Hematopoietic multipotent progenitor cell (in vitro differentiated cells): Measurements from ENCODE around the gene PPP1R37. TPM values are rescaled to one million over a fixed set of nuclear protein-coding genes. Genes with fewer than 3 reads are reported as not detected.

ENCODE experiments used
- DNase-seq, 3 donors: peaks; one replicate each; pipeline ENCODE4 v3.0.0-alpha.2; 2011 to 2015; ENCODE audit warnings: low read depth in 2 of 3, low spot score in 2 of 3
- total RNA-seq: library from RNA; depleted of rRNA; stranded (reverse); fragments of >200 nt; gene quantifications from one replicate; pipeline ENCODE4 v1.2.3, GENCODE V29; 2012

PPP1R37 gene
- total RNA-seq, 1 donor: 21.8 TPM

GRCh38 chr19:45112111-45112827 is 19.3 kb downstream of the PPP1R37 start:
- no peak for DNase-seq

- no peak for DNase-seq
These were observed 20.6 kb downstream of the PPP1R37 start for GRCh38 chr19:45113628-45114027.

DNA sequence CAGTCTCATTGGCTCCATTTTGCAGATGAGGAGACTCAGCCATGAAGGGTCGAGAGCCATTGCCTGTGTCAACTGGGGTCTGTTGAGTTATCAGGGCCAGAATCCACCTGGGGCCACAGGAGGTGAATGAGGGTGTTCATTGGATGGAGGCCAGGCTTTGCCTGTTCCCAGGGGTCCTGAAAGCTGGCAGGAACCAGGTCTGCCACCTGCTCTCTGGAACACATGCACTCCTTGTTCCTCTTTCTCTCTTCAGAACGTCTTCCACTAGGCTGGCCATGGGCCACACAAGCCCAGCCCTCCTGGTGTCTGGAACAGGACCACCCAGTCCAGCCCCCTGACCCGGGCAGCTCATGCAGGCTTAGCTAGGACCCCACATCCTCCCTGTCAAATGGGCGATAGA is 21.1 kb downstream of the PPP1R37 start:
- DNase-seq: no peak

DNA sequence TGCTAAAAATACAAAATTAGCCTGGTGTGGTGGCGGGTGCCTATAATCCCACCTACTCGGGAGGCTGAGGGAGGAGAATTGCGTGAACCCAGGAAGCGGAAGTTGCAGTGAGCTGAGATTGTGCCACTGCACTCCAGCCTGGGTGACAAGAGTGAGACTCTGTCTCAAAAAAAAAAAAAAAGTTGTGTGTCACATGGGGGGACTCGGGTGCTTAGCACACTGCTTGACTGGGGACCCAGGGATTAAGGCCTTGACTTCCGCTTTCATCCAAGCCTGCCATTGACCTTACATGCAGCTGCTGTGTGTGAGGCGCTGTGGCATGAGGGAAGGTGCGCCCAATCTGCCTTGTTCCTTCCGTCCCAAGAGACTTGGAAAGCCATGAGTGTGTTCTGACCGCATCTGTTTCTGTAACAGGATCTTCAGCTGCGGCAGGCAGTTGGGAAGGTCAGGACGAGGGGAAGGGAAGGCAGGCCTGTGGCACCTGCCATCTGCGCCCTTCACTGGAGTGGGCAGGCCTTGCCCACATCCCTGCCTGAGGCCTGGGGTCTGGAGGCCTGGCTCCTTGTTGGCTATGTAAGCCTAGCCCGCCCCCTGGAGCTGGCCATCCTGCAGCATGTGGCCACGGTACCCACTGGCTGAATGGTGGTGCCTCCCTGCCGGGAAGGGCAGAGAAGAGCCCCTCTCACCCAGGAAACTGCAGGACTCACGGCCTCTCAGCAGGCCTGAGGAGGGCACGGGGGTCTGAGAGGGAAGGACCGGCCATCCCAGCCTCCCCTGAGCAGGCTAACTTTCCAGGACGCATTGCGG is 23.0 kb downstream of the PPP1R37 start:
- no peak for DNase-seq

GRCh38 chr19:45117167-45117594 is 24.2 kb downstream of the PPP1R37 start:
- DNase-seq: peak in 2 of 3 donors; percentile 63 to 89

DNA sequence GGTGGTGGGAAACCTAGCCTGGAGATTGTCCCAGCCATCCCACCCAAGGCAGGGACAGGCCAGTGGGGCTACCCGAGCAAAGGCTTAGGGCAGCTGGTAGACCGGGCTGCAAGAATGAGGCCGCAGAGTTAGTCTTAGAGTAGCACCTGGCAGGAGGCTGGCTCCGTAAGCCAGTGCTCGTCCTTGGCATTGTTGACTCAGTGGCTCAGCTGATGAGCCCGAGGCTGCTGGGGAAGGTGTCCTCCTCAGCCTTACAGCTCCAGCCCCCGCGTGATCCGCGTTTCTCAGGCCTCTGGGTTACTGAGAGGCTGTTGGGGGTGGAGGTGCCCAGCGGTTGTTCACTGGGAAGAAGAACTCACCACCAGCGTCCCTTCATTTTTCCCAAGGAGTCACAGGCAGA is 24.7 kb downstream of the PPP1R37 start:
- no peak for DNase-seq

GRCh38 chr19:45118106-45118505 is 25.1 kb downstream of the PPP1R37 start:
- DNase-seq: no peak

GRCh38 chr19:45118591-45119355 is 25.8 kb downstream of the PPP1R37 start:
- peak in 2 of 3 donors; percentile 37 to 73 for DNase-seq

DNA sequence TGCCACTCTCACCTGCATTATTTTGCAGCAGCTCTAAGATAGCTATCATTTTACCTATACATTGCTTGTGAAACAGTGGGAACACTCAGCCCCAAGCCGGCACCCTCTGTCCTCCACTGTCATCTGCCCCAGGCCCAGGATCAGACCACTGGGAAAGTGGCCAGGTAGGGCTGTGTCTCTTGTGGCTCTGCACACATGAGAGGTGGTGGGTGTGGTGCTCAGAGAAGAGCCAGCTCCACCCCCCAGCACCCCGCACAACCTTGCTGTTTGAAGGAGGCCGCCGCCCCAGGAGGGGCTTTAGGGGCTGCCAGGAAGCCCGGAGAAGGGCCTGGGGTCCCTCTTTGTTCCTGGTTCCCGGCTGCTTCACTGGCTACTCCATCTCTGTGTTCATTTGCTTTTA is 26.6 kb downstream of the PPP1R37 start:
- DNase-seq: no peak

GRCh38 chr19:45121827-45122345 is 28.9 kb downstream of the PPP1R37 start:
- DNase-seq: no peak

- no peak for DNase-seq
These were observed 29.9 kb downstream of the PPP1R37 start for GRCh38 chr19:45122832-45123231.

DNA sequence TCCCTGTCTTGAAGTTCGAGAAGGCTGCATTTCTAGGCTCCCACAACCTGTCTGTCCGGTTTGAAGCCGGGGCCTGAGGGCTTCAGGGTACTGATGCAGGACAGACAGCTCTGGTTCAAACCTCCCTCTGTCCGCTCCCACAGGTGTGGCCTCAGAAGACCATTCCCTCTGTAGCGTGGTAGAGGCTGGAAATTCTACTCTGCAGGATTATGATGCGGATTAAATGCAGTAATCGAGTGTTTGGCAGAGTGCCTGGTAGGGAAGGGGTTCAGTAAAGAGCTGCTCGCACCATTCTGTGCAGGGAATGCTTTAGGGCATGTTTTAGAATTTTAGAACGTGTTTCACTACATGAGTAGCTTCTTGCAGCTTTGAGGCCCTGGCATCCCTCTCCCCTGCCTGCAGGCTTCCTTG is 30.5 kb downstream of the PPP1R37 start:
- no peak for DNase-seq

DNA sequence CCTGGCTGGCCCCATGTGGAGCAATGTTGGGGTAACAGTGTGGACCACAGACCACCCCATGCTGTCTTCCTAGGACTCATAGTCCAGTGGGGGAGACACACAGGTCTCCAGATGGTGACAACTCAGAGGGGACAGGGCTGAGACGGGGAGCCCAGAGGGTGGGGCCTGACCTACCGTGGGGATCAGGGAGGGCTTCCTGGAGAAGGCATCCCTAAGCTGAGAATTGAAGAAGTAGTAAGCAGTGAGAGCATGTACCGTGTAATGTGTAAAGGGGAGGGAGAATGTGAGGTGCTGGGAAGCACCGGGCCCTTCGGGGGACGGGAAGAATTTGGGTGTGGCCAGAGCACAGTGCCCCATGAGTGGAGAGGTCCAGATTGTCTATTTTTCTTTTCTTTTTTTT is 31.0 kb downstream of the PPP1R37 start:
- no peak for DNase-seq

GRCh38 chr19:45125360-45125759 is 32.4 kb downstream of the PPP1R37 start:
- no peak for DNase-seq

DNA sequence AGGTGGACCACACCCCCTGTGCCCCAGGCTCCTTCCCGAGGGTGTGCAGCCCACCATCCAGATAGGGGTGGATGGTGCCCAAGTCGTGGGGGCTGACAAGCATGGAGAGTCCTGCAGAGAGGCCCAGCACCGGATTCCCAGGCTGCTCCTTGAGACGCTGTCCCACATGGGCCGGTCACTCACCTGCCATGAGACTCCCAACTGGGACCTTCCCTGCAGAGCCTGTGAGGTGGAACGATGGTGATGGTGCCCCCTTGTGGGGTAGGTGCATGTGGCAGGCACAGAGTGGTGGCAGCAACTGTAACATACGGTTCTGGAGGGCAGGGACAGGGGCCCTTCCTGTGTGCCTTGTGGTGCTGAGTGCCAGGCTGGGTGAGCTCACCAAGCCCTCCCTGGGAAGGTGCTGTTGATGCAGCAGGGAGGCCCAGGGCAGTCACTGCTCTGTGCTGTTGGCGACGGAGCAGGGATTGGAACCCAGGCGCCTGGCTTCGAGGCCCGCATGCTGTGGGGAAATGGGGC is 33.1 kb downstream of the PPP1R37 start:
- peak; percentile 28 to 73 (median 56) for DNase-seq

- no peak for DNase-seq
These were observed 33.7 kb downstream of the PPP1R37 start for GRCh38 chr19:45126654-45127053.

- no peak for DNase-seq
These were observed 35.2 kb downstream of the PPP1R37 start for GRCh38 chr19:45128146-45128545.

- DNase-seq: no peak
These were observed 35.8 kb downstream of the PPP1R37 start for GRCh38 chr19:45128806-45129205.

DNA sequence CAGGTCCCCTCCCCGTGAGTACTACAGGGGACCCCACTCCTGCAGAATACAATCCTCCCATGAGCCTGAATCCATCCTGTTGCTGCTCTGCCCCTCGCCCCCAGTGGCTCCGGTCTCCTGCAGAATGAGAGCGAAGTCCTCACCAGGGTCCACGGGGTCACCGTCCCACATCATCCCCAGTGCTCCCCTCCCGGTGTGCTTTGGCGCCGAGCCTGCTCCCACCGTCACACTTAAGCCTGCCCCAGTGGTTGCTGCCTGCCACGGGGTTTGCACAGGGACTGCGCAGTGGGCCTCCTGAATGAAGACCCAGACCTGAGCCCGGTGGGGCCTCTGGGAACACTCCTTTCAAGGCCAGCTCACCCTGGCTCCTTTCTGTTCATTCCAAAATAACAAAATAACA is 37.3 kb downstream of the PPP1R37 start:
- no peak for DNase-seq

GRCh38 chr19:45130888-45131615 is 38.1 kb downstream of the PPP1R37 start:
- DNase-seq: no peak
